Parathyroid adenoma (tissue), 2 donors: Measurements from ENCODE around the gene SLC46A2.

Experiments
- H2AFZ ChIP-seq: fragments of 300-600 bp; sonication (generic); one replicate; pipeline ENCODE4 v1.7.0; 2017; ENCODE audit warnings: antibody characterized with exemption, mild to moderate bottlenecking
- H3K27ac ChIP-seq: fragments of 300-600 bp; sonication (generic); one replicate; pipeline ENCODE4 v1.7.0; 2017
- H3K27me3 ChIP-seq: fragments of 300-600 bp; sonication (generic); one replicate; pipeline ENCODE4 v1.7.0; 2017; ENCODE audit warnings: low read length; ENCODE audit not compliant: control insufficient read depth, insufficient read depth
- H3K36me3 ChIP-seq: fragments of 300-600 bp; sonication (generic); one replicate; pipeline ENCODE4 v1.7.0; 2017; ENCODE audit warnings: low read length; ENCODE audit not compliant: control insufficient read depth, insufficient read depth
- H3K4me1 ChIP-seq: fragments of 300-600 bp; sonication (generic); one replicate; pipeline ENCODE4 v1.7.0; 2017; ENCODE audit warnings: control low read depth
- H3K4me2 ChIP-seq: fragments of 300-600 bp; sonication (generic); one replicate; pipeline ENCODE4 v1.7.0; 2017; ENCODE audit warnings: low read length
- H3K4me3 ChIP-seq: fragments of 300-600 bp; sonication (generic); one replicate; pipeline ENCODE4 v1.7.0; 2017; ENCODE audit warnings: low read depth, low read length
- H3K79me2 ChIP-seq: fragments of 300-600 bp; sonication (generic); one replicate; pipeline ENCODE4 v1.7.0; 2017; ENCODE audit warnings: control low read depth
- H3K9ac ChIP-seq: fragments of 300-600 bp; sonication (generic); one replicate; pipeline ENCODE4 v1.7.0; 2017; ENCODE audit warnings: mild to moderate bottlenecking
- H3K9me3 ChIP-seq: fragments of 300-600 bp; sonication (generic); one replicate; pipeline ENCODE4 v1.7.0; 2017; ENCODE audit warnings: low read length; ENCODE audit not compliant: control insufficient read depth
- CTCF ChIP-seq: fragments of 300-600 bp; sonication (generic); IDR thresholded peaks from one replicate; pipeline ENCODE4 v1.7.0; 2017; ENCODE audit warnings: antibody characterized with exemption, mild to moderate bottlenecking
- donor health status: primary hyperparathyroidism.

The SLC46A2 gene

GRCh38 chr9:112872019-112872418 is 18.7 kb downstream of the SLC46A2 start:
- Histone ChIP-seq H3K79me2 (no peaks in the 10 kb centered on the region), H3K9ac (no peak overlapping the region), H3K9me3 (no peaks in the 10 kb centered on the region), H3K4me1 (no peaks in the 10 kb centered on the region), H3K27me3 (no peaks in the 10 kb centered on the region), H2AFZ (no peak overlapping the region), H3K4me3 (no peak overlapping the region), H3K4me2 (no peak overlapping the region), H3K27ac (no peak overlapping the region), H3K36me3 (no peaks in the 10 kb centered on the region)
- TF ChIP-seq CTCF: no peak

- Histone ChIP-seq H3K4me2 (no peak overlapping the region), H3K4me1 (no peaks in the 10 kb centered on the region), H3K27me3 (no peaks in the 10 kb centered on the region), H2AFZ (no peak overlapping the region), H3K36me3 (no peaks in the 10 kb centered on the region), H3K4me3 (no peak overlapping the region), H3K9ac (no peak overlapping the region), H3K79me2 (no peaks in the 10 kb centered on the region), H3K9me3 (no peaks in the 10 kb centered on the region), H3K27ac (no peak overlapping the region)
- TF ChIP-seq CTCF: no peak
Measured at GRCh38 chr9:112870556-112870955, 20.1 kb downstream of the SLC46A2 start.

GRCh38 chr9:112869917-112870316 is 20.8 kb downstream of the SLC46A2 start:
- no peak overlapping the region for H3K4me2 ChIP-seq
- H3K9ac ChIP-seq: no peak overlapping the region
- no peaks in the 10 kb centered on the region for H3K36me3 ChIP-seq
- H3K79me2 ChIP-seq: no peaks in the 10 kb centered on the region
- no peaks in the 10 kb centered on the region for H3K27me3 ChIP-seq
- no peak overlapping the region for H3K4me3 ChIP-seq
- H3K27ac ChIP-seq: no peak overlapping the region
- no peak for TF ChIP-seq CTCF
- H3K9me3 ChIP-seq: no peaks in the 10 kb centered on the region
- H3K4me1 ChIP-seq: no peaks in the 10 kb centered on the region
- no peak overlapping the region for H2AFZ ChIP-seq

GRCh38 chr9:112869041-112869529 is 21.6 kb downstream of the SLC46A2 start:
- Histone ChIP-seq H2AFZ (no peak overlapping the region), H3K79me2 (no peaks in the 10 kb centered on the region), H3K4me3 (no peak overlapping the region), H3K27ac (no peak overlapping the region), H3K9ac (no peak overlapping the region), H3K36me3 (no peaks in the 10 kb centered on the region), H3K27me3 (no peaks in the 10 kb centered on the region), H3K9me3 (no peaks in the 10 kb centered on the region), H3K4me1 (no peaks in the 10 kb centered on the region), H3K4me2 (no peak overlapping the region)
- TF ChIP-seq CTCF: no peak

- H3K27me3 ChIP-seq: no peaks in the 10 kb centered on the region
- H3K4me3 ChIP-seq: no peak overlapping the region
- H3K27ac ChIP-seq: no peak overlapping the region
- H2AFZ ChIP-seq: no peak overlapping the region
- H3K9ac ChIP-seq: no peak overlapping the region
- no peaks in the 10 kb centered on the region for H3K4me1 ChIP-seq
- H3K9me3 ChIP-seq: no peaks in the 10 kb centered on the region
- H3K79me2 ChIP-seq: no peaks in the 10 kb centered on the region
- H3K36me3 ChIP-seq: no peaks in the 10 kb centered on the region
- TF ChIP-seq CTCF: no peak
- H3K4me2 ChIP-seq: no peak overlapping the region
Measured at GRCh38 chr9:112868461-112868860, 22.2 kb downstream of the SLC46A2 start.
